ENCODE measurements around the gene THBS3. TPM values are rescaled to one million over a fixed set of nuclear protein-coding genes. Genes with fewer than 3 reads are reported as not detected.
A peak's percentile ranks its signal among the peaks of the same experiment; 100 is the strongest.

Gene THBS3
- total and polyA plus RNA-seq, 9 of the 15 experiments (the other 6 are each of a cell fraction or from before 2014, with no cell fraction given): 0.59 to 8.3 (median 3.2) TPM

GRCh38 chr1:155208541-155209311 lies 1.0 kb upstream of the THBS3 start, which contains the start of gene MTX1 (continued):
- TF ChIP-seq RAD51 (IDR thresholded peaks at IDR 0.05; ENCODE audit: borderline replicate concordance, low read depth) (no peak), MEIS2 (IDR thresholded peaks at IDR 0.05; ENCODE audit: partially characterized antibody) (no peak), ZNF174 (CRISPR knock-in tag; IDR thresholded peaks at IDR 0.05) (no peak), ZNF398 (CRISPR knock-in tag; IDR thresholded peaks at IDR 0.05) (no peak), FOS (IDR thresholded peaks at IDR 0.05; ENCODE audit: extremely low read depth, insufficient read length) (no peak), FOXM1 (IDR thresholded peaks at IDR 0.05; ENCODE audit: low read depth) (no peak), FOXM1 (CRISPR knock-in tag; IDR thresholded peaks at IDR 0.05; ENCODE audit: low read depth) (peak; percentile 80; the same call in 1 of the 2 replicates), DACH1 (IDR thresholded peaks at IDR 0.05; ENCODE audit: partially characterized antibody) (no peak), ELK1 (CRISPR knock-in tag; IDR thresholded peaks at IDR 0.05) (no peak), SFPQ (IDR thresholded peaks at IDR 0.05; ENCODE audit: low read depth, low read length) (no peak), TARDBP (IDR thresholded peaks at IDR 0.05) (no peak), ZNF512 (tag; IDR thresholded peaks at IDR 0.05) (no peak), BCOR (IDR thresholded peaks at IDR 0.05) (no peak), CTCF (IDR thresholded peaks at IDR 0.05 in 2 of 3, conservative IDR thresholded peaks at IDR 0.05 in 1 of 3; ENCODE audit: insufficient read depth in 2 of 3, low read depth in 1 of 3, low read length in 3 of 3) (no peak), BRF1 (IDR thresholded peaks at IDR 0.05; ENCODE audit: borderline replicate concordance, extremely low read depth, insufficient read length) (no peak), CTBP1 (IDR thresholded peaks at IDR 0.05; ENCODE audit: borderline replicate concordance) (peak; percentile 47), DIDO1 (tag; IDR thresholded peaks at IDR 0.05; ENCODE audit: low read depth) (no peak), CBX3 (IDR thresholded peaks at IDR 0.05; ENCODE audit: borderline replicate concordance in 1 of 2, low read length in 2 of 2) (peak in 1 of 2 experiments; percentile 39; a peak in 1 of 3 replicates)
